Measurements from ENCODE around the gene CD101. TPM values are rescaled to one million over a fixed set of nuclear protein-coding genes. Genes with fewer than 3 reads are reported as not detected.

The CD101 gene
- total RNA-seq, 1 experiment from 2014 or later: 1.8 TPM

GRCh38 chr1:116997636-116998035 lies 3.9 kb upstream of the CD101 start:
- H2BK12ac ChIP-seq (ENCODE audit: insufficient read length, low read depth, low read length): no peak overlapping the region
- H2AK5ac ChIP-seq (ENCODE audit: insufficient read length, low read length): no peak overlapping the region
- H3K4ac ChIP-seq (ENCODE audit: low read depth, low read length): no peak overlapping the region
- no peak for TF ChIP-seq CTCF (conservative IDR thresholded peaks at IDR 0.05)
- no peaks in the 10 kb centered on the region for H4K20me1 ChIP-seq (ENCODE audit: control insufficient read depth, insufficient read depth, insufficient read length)
- no peak for DNase-seq
- Mint-ChIP-seq H3K27ac (no peak overlapping the region), H3K4me3 (no peak overlapping the region), H3K27me3 (ENCODE audit: low read depth) (peaks cover 2% of the 10 kb centered on the region; the same call in 1 of the 2 replicates), H3K9me3 (no peaks in the 10 kb centered on the region), H3K36me3 (ENCODE audit: insufficient read depth in 1 of 3, low read depth in 3 of 3) (peaks cover 5% of the 10 kb centered on the region in 3 experiments; a peak in 6 of 7 replicates), H3K4me1 (peaks cover 5 to 8% of the 10 kb centered on the region in 2 experiments; a peak in 3 of 4 replicates)
- no peaks in the 10 kb centered on the region for H3K79me2 ChIP-seq (ENCODE audit: insufficient read depth, low read length)
- H3K4me1 ChIP-seq (ENCODE audit: insufficient read depth, low read length): no peaks in the 10 kb centered on the region; the same call in 1 of the 2 replicates
- H3K14ac ChIP-seq (ENCODE audit: insufficient read depth, low read length): no peak overlapping the region
- H3K9me3 ChIP-seq (ENCODE audit: control insufficient read depth, low read depth, low read length): no peaks in the 10 kb centered on the region
- no peak overlapping the region for H3K23ac ChIP-seq (ENCODE audit: insufficient read length, low read depth, low read length)
- no peaks in the 10 kb centered on the region for H3K79me1 ChIP-seq (ENCODE audit: insufficient read depth, low read depth, low read length, poor library complexity, severe bottlenecking)
- no peaks in the 10 kb centered on the region for H3K27me3 ChIP-seq (ENCODE audit: insufficient read depth, low read length)
- H4K5ac ChIP-seq (ENCODE audit: insufficient read length, low read depth, low read length): no peak overlapping the region
- no peak overlapping the region for H2BK20ac ChIP-seq (ENCODE audit: low read depth, low read length, poor library complexity, severe bottlenecking)
- no peak overlapping the region for H3K18ac ChIP-seq (ENCODE audit: insufficient read length, low read depth, low read length)
- no peak overlapping the region for H2BK15ac ChIP-seq (ENCODE audit: low read depth, low read length)
- H2BK120ac ChIP-seq (ENCODE audit: low read depth, low read length, poor library complexity, severe bottlenecking): no peak overlapping the region
- H3K23me2 ChIP-seq (ENCODE audit: insufficient read length, low read depth, low read length, poor library complexity, severe bottlenecking): no peaks in the 10 kb centered on the region
- no peak overlapping the region for H3K9ac ChIP-seq (ENCODE audit: extremely low read depth, insufficient read length, low read length)
- H3T11ph ChIP-seq (ENCODE audit: low read length): no peak overlapping the region
- no peak overlapping the region for H4K8ac ChIP-seq (replicated peaks; ENCODE audit: insufficient read length, low read depth, low read length)
- H3K4me2 ChIP-seq (ENCODE audit: insufficient read depth, insufficient read length, low read length): no peak overlapping the region
- H4K91ac ChIP-seq (ENCODE audit: insufficient read length, low read depth, low read length): no peak overlapping the region
- no peak overlapping the region for H3K56ac ChIP-seq (ENCODE audit: insufficient read length, low read depth, low read length)
- H2BK5ac ChIP-seq (ENCODE audit: insufficient read length, low read length): no peak overlapping the region
- no peak overlapping the region for H3K27ac ChIP-seq (ENCODE audit: insufficient read length, low read depth, low read length)
- no peak overlapping the region for H2AFZ ChIP-seq (ENCODE audit: low read length)

All from H9 (cell line).